GM12892 (cell line): Measurements from ENCODE around the gene ZNF722.

Experiments
- POLR2A ChIP-seq: IDR thresholded peaks from 2 replicates; pipeline ENCODE4 v1.6.1; 2011; ENCODE audit warnings: low read depth, low read length, control low read depth
- POLR2AphosphoS5 ChIP-seq: IDR thresholded peaks from 2 replicates; pipeline ENCODE4 v1.6.1; 2011; ENCODE audit warnings: low read depth, low read length, control low read depth
- TAF1 ChIP-seq: IDR thresholded peaks from 2 replicates; pipeline ENCODE4 v1.6.1; 2011; ENCODE audit warnings: low read depth, mild to moderate bottlenecking, control low read depth, low read length, borderline replicate concordance

GRCh38 chr7:63968629-63969028 lies 30.0 kb upstream of the ZNF722 start:
- TF ChIP-seq POLR2AphosphoS5 (no peak), TAF1 (no peak), POLR2A (no peak)
